GM18867 (cell line): ENCODE measurements around the gene CHST3.
A peak's percentile ranks its signal among the peaks of the same experiment; 100 is the strongest.
"Not testable (repeated sequence)": the region's sequence is repeated elsewhere in the genome, so short reads cannot be mapped to it uniquely, and the experiment has no call there.

ENCODE experiments used
- ATAC-seq: cut with Tn5 transposase; IDR thresholded peaks from one replicate; pipeline ENCODE4 v1.9.1; 2021; ENCODE audit warnings: mild to moderate bottlenecking, moderate library complexity; ENCODE audit not compliant: unreplicated experiment

The CHST3 gene

DNA sequence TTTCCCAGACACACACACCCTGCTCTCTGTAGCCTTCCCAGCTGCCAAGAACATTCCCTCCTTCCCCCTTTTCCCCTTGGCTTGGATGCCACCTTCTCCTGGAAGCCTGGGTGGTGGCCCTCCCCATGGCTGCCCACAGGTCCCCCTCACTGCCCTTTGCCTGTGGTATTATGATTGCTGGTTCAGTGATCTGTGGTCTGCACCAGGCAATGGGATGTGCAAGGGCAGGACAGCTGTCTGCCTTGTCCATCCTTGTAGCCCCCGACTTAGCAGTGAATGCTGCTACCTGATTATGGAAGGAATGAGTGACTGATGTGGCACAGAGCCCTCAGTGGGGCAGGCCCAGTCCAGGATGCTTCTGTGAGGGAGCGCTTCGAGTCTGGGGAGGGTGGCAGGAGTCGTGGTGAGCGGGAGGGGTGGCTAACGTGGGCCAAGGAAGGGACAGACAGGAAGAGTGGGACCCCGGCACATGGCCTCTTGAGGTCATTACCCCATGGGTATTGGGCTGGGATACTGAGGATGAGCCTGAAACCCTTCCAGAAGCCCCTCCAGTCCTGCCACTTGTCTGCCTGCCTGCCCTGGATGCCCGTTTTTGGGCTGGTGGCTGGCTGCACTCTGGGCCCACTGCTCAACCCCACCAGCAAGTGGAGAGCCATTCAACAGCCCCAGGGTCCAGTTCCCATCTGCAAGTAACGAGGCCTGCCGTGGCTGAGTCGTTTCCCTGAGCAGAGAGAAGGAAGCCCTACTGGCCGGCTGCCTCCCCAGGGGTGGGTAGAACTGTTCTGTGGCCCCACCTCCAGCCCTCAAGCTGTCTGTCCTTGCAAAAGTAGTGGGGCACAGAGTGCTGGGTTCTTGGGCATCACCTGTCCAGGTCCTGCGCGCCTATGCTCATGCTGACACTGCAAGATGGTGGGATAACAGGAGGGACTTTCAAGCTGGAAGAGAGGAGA is 8.8 kb downstream of the CHST3 start:
- no peak for ATAC-seq

DNA sequence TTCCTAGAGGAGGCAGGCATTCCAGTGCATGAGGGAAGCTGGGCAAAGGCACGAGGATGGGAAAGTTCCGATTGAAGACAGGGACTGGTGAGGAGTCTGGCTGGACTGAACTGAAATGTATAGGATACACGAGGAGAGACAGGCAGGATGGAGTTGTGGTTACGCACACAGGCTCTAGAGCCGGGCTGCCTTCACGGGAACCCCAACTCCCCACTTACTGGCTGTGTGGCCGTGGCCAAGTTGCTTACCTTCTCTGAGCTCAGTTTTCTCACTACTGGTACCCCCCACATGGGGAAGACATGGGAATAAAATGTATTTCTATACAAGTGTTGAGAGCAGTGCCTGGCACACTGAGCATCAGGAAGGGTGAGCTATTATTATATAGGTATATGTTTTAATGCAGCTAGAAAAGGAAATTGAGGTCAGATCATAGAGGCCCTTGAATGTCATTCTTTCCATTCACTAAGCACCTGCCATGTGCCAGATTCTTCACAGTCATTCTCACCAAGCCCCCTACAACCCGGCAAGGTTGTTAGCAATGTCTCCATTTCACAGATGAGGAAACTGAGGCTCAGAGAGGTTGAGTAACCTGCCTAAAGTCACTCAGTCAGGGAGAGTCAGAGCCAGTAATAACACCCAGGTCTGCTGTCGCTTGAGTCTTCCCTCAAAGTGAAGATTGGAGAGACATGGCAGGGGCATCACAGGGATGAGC is 9.7 kb downstream of the CHST3 start:
- peak; percentile 13 for ATAC-seq

- peak; percentile 65 for ATAC-seq
Measured at GRCh38 chr10:71974489-71975021, 10.4 kb downstream of the CHST3 start.

- no peak for ATAC-seq
Measured at GRCh38 chr10:71975087-71975870, 11.1 kb downstream of the CHST3 start.

- ATAC-seq, result no peak
Measured at GRCh38 chr10:71975871-71976725, 11.9 kb downstream of the CHST3 start.

- not testable (repeated sequence) for ATAC-seq
Measured at GRCh38 chr10:71977614-71977903, 13.4 kb downstream of the CHST3 start.

- ATAC-seq, result no peak
Measured at GRCh38 chr10:71978476-71978875, 14.3 kb downstream of the CHST3 start.

DNA sequence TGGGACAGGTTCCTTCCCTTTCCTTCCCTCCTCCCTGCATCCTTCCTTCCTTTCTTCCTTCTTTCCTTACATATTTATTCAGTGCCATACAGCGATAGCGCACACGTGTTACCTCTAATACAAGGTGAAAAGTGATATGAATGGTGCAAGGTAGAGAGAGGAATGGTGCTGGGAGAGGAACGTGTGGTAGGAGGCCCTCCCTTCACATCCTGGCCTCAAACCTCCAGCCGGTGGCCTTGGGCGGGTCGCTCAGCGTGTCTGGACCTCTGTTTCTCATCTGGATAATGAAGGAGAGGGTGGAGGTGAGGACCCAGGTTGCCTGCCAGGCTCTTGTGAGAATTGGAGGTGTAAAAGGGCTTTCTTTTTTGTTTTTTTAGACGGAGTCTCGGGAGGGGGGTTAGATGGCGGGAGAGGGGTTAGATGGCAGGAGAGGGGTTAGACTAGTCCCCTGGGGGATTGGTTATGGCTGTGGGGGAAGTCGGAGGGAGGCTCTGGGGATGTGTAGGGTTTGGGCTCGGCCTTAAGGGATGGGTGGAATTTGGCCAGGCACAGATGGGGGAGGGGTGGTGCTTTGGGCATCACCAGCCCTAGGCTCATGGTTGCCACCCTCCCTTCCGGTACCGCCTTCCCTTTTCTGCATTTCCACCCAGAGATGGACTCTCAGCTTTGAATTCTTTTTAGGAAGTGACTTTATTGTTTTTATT is 14.9 kb downstream of the CHST3 start:
- ATAC-seq, result no peak

DNA sequence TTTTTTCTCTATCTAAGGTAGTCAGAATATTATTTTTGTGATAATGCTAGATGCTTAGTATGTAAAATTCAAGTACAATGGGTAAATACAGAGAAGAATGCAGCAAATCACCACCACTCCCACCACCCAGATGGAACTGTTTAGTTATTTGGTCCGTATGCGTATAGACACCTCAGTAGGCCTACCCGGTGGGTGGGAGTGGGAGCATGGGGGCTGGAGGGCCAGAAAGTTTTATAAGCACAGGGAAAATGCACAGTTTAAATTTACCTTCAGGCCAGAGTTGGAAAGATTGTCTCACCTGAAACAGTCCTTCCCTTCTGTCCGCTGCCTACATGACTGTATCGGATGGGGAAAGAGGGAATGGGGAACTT is 15.5 kb downstream of the CHST3 start:
- ATAC-seq, result no peak

GRCh38 chr10:71980181-71981014 is 16.2 kb downstream of the CHST3 start:
- ATAC-seq, result no peak

- no peak for ATAC-seq
Measured at GRCh38 chr10:71981015-71981875, 17.1 kb downstream of the CHST3 start.

DNA sequence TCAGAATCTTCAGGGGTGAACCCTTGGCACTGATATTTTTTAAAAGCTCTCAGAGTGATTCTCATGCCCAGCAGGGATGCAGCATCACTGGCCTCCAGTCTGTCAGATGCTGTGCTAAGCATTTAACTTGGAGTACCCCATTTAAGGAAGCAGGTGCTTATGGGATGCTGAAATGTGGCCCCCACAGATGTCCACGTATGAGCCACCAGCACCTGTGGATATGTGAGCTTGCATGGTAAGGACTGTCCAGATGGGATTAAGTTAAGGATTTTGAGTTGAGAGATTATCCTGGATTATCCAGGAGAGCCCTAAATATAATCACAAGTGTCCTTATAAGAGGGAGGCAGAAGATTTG is 17.7 kb downstream of the CHST3 start:
- ATAC-seq, result no peak

GRCh38 chr10:71982269-71983178 is 18.3 kb downstream of the CHST3 start:
- no peak for ATAC-seq

DNA sequence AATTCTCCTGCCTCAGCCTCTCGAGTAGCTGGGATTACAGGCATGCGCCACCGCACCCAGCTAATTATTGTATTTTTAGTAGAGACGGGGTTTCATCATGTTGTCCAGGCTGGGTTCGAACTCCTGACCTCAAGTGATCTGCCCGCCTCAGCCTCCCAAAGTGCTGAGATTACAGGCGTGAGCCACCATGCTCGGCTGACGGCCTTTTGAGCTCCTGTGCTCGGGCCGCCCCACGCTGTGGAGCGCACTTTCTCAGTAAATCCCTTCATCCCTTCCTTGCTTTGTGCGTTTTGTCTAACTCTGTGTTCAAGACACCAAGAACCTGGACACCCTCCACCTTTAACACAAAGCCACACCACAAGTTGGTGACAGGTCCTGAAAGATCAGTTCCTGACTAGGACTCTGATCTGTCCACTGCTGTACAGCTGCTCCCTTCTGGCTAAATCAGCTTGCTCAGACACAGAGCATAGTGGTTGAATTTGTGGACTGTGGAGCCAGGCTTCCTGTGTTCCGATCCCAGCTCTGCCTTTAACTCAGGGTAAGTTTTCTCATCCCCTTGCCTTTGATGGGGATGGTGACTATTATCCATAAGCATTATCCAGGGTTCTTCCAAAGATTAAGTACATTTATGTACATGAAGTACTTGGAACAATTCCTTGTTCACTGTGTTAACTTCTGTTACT is 20.1 kb downstream of the CHST3 start:
- no peak for ATAC-seq

DNA sequence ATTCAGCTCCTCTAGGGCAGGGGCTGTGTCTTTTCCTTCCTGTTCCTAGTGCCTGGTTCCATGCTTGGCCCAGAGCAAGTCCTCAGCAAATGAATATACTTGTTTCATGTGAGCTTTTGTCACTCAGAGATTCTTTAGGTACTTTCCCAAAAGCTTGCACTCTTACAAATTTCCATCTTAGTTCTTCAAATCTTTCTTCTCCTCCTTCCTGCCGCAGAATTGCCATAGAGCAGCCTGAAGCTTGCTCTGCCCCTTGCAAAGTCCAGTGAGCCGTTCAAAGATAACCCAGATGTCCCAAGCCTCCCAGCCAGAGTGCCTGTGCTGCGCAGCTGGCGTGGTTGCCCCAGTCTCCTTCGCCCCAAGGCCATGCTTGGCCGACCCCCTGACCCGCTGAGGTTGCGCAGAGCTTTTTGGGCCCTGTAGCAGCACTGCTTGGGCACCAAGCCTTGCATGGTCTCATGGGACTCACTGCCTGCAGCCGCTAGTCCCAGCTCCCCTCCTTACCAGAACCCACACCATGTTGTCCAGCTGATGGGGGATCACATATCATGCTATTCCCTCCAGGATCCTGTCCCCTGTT is 20.7 kb downstream of the CHST3 start:
- ATAC-seq, result no peak
